GM23338 (cell line): ENCODE data around the gene RABL6. TPM values are rescaled to one million over a fixed set of nuclear protein-coding genes. Genes with fewer than 3 reads are reported as not detected.
A peak's percentile ranks its signal among the peaks of the same experiment; 100 is the strongest.
"Not testable (repeated sequence)": the region's sequence is repeated elsewhere in the genome, so short reads cannot be mapped to it uniquely, and the experiment has no call there.

Experiments used
- ATAC-seq: fragments of 200-7000 bp; cut with Tn5 transposase; 3 replicates; pipeline ENCODE4 v1.9.1; 2020
- DNase-seq: peaks from one replicate; pipeline ENCODE4 v3.0.0-alpha.2; 2015; ENCODE audit warnings: low spot score
- H2AFZ ChIP-seq: fragments of 200-600 bp; sonication (generic); 2 replicates; pipeline ENCODE4 v1.8.0; 2016; ENCODE audit warnings: antibody characterized with exemption, mild to moderate bottlenecking, moderate library complexity
- H3F3A ChIP-seq: fragments of 200-600 bp; sonication (generic); replicated peaks from 2 replicates; pipeline ENCODE4 v1.8.0; 2017; ENCODE audit warnings: antibody characterized with exemption, mixed run types, low read depth
- H3K27ac ChIP-seq: fragments of 200-600 bp; sonication (generic); 2 replicates; pipeline ENCODE4 v1.6.1; 2016; ENCODE audit warnings: low read depth
- H3K27me3 ChIP-seq: fragments of 200-600 bp; sonication (generic); 2 replicates; pipeline ENCODE4 v1.8.0; 2016; ENCODE audit warnings: mild to moderate bottlenecking, mixed run types, moderate library complexity; ENCODE audit not compliant: insufficient read depth
- H3K36me3 ChIP-seq: fragments of 200-600 bp; sonication (generic); 2 replicates; pipeline ENCODE4 v1.8.0; 2016; ENCODE audit warnings: mild to moderate bottlenecking; ENCODE audit not compliant: insufficient read depth
- H3K4me1 ChIP-seq: fragments of 200-600 bp; sonication (generic); 2 replicates; pipeline ENCODE4 v1.8.0; 2016; ENCODE audit warnings: mild to moderate bottlenecking, moderate library complexity; ENCODE audit not compliant: insufficient read depth
- H3K4me2 ChIP-seq: fragments of 200-600 bp; sonication (generic); 2 replicates; pipeline ENCODE4 v1.7.1; 2017; ENCODE audit warnings: mixed run types
- H3K4me3 ChIP-seq: fragments of 200-600 bp; sonication (generic); 2 replicates; pipeline ENCODE4 v1.6.1; 2016; ENCODE audit warnings: mixed run types
- H3K79me2 ChIP-seq: fragments of 200-600 bp; sonication (generic); replicated peaks from 2 replicates; pipeline ENCODE4 v1.8.0; 2017; ENCODE audit warnings: mild to moderate bottlenecking; ENCODE audit not compliant: insufficient read depth
- H3K9me2 ChIP-seq: fragments of 200-600 bp; sonication (generic); 2 replicates; pipeline ENCODE4 v1.8.0; 2017; ENCODE audit not compliant: insufficient read depth
- H4K20me1 ChIP-seq: fragments of 200-600 bp; sonication (generic); replicated peaks from 2 replicates; pipeline ENCODE4 v1.8.0; 2017; ENCODE audit warnings: mild to moderate bottlenecking; ENCODE audit not compliant: insufficient read depth
- H3K27ac Mint-ChIP-seq: 2 replicates; pipeline ENCODE4 v1.8.0; 2020; ENCODE audit warnings: inconsistent platforms, mild to moderate bottlenecking, moderate library complexity, mixed read lengths
- H3K27me3 Mint-ChIP-seq: 3 replicates; pipeline ENCODE4 v1.8.0; 2022; ENCODE audit warnings: low read depth, mild to moderate bottlenecking, moderate library complexity, mixed read lengths, inconsistent platforms; ENCODE audit not compliant: insufficient read depth, poor library complexity
- H3K36me3 Mint-ChIP-seq: 3 replicates; pipeline ENCODE4 v1.8.0; 2021; ENCODE audit warnings: low read depth, mild to moderate bottlenecking, inconsistent platforms, moderate library complexity, mixed read lengths
- H3K4me1 Mint-ChIP-seq: 3 replicates; pipeline ENCODE4 v1.8.0; 2020; ENCODE audit warnings: mild to moderate bottlenecking, inconsistent platforms, mixed read lengths
- H3K4me3 Mint-ChIP-seq: 3 replicates; pipeline ENCODE4 v1.8.0; 2021; ENCODE audit warnings: moderate library complexity, mild to moderate bottlenecking, inconsistent platforms, mixed read lengths
- H3K9me3 Mint-ChIP-seq: 3 replicates; pipeline ENCODE4 v1.8.0; 2020; ENCODE audit warnings: moderate library complexity, mild to moderate bottlenecking, inconsistent platforms, mixed read lengths
- CTCF ChIP-seq, 2 experiments: fragments of 200-600 bp in 1 of 2; sonication (generic) in 1 of 2; conservative IDR thresholded peaks; 2 replicates each; pipeline versions ENCODE4 v1.5.1 to v1.6.1; 2016 to 2017; ENCODE audit warnings: antibody characterized with exemption in 2 of 2, low read depth in 2 of 2, mild to moderate bottlenecking in 2 of 2, moderate library complexity in 1 of 2
- ETS1 ChIP-seq: IDR thresholded peaks from 2 replicates; pipeline ENCODE4 v1.6.1; 2016; ENCODE audit warnings: antibody characterized with exemption
- EZH2 ChIP-seq: fragments of 200-600 bp; sonication (generic); IDR thresholded peaks from one replicate; pipeline ENCODE4 v1.8.0; 2017; ENCODE audit warnings: antibody characterized with exemption, mild to moderate bottlenecking, low read depth; ENCODE audit not compliant: unreplicated experiment
- EZH2phosphoT487 ChIP-seq: fragments of 200-600 bp; sonication (generic); IDR thresholded peaks from one replicate; pipeline ENCODE4 v1.8.1; 2018; ENCODE audit warnings: antibody characterized with exemption; ENCODE audit not compliant: unreplicated experiment
- JUNB ChIP-seq: IDR thresholded peaks from one replicate; pipeline ENCODE4 v1.6.1; 2016; ENCODE audit warnings: antibody characterized with exemption; ENCODE audit not compliant: unreplicated experiment
- REST ChIP-seq: IDR thresholded peaks from one replicate; pipeline ENCODE4 v1.6.1; 2018; ENCODE audit warnings: antibody characterized with exemption; ENCODE audit not compliant: unreplicated experiment
- ZNF331 ChIP-seq: fragments of 250-450 bp; sonication (Bioruptor Pico); IDR thresholded peaks from 2 replicates; pipeline ENCODE4 v1.5.0; 2020; ENCODE audit warnings: low read depth, mild to moderate bottlenecking, moderate library complexity
- ZNF462 ChIP-seq: fragments of 250-450 bp; sonication (Bioruptor Pico); IDR thresholded peaks from 2 replicates; pipeline ENCODE4 v1.5.0; 2020; ENCODE audit warnings: mild to moderate bottlenecking, moderate library complexity
- polyA plus RNA-seq: library from polyadenylated mRNA; unstranded; fragments of >200 nt; fragmentation: Nextera tagmentation; extraction: Ambion mirVana; gene quantifications from 2 replicates; pipeline ENCODE4 v1.2.1, GENCODE V29; 2016
- total RNA-seq: library from RNA; depleted of rRNA; stranded (reverse); fragments of >200 nt; shearing (Covaris generic); gene quantifications from 2 replicates; pipeline ENCODE4 v1.2.3, GENCODE V29; 2014

The RABL6 gene
- total and polyA plus RNA-seq, 2 experiments from 2014 or later = 59.1 to 127 TPM

- H3K4me1 Mint-ChIP-seq = peaks cover 13% of the 10 kb centered on the region
- not testable (repeated sequence) for H3K4me2 ChIP-seq, H3K36me3 ChIP-seq, H3K27me3 ChIP-seq, H3K9me3 Mint-ChIP-seq, H3K79me2 ChIP-seq, H3K9me2 ChIP-seq, H3K4me3 ChIP-seq, H3K4me3 Mint-ChIP-seq, H3F3A ChIP-seq, H3K36me3 Mint-ChIP-seq, H3K4me1 ChIP-seq, H3K27ac ChIP-seq, H4K20me1 ChIP-seq, H3K27ac Mint-ChIP-seq, H3K27me3 Mint-ChIP-seq
- H2AFZ ChIP-seq = peak overlapping the region; percentile 32; the same call in 1 of the 2 replicates
- peak; percentile 62 for DNase-seq
- ATAC-seq = peak; percentile 24
- TF ChIP-seq CTCF (conservative IDR thresholded peaks at IDR 0.05; ENCODE audit: low read depth in 2 of 2) = peak; percentile 54 to 75
Observed at GRCh38 chr9:136760834-136761544, 46.8 kb upstream of the RABL6 start.

GRCh38 chr9:136761545-136761981 lies 46.2 kb upstream of the RABL6 start:
- no peak overlapping the region for H3K4me3 ChIP-seq
- no peak overlapping the region for H2AFZ ChIP-seq
- ATAC-seq = no peak
- peaks cover 13% of the 10 kb centered on the region for H3K4me1 Mint-ChIP-seq
- no peaks in the 10 kb centered on the region for H3K4me1 ChIP-seq
- H3F3A ChIP-seq = 0 out of 2 replicates have a peak, but pooled peaks cover 5% of the 10 kb centered on the region
- peaks cover 5% of the 10 kb centered on the region for H3K27me3 Mint-ChIP-seq
- H3K9me2 ChIP-seq = no peaks in the 10 kb centered on the region
- H3K4me2 ChIP-seq = no peak overlapping the region
- no peaks in the 10 kb centered on the region for H3K36me3 Mint-ChIP-seq
- no peak overlapping the region for H3K27ac ChIP-seq
- no peaks in the 10 kb centered on the region for H3K36me3 ChIP-seq
- no peak overlapping the region for H3K4me3 Mint-ChIP-seq
- H3K27ac Mint-ChIP-seq = no peak overlapping the region
- H3K27me3 ChIP-seq = no peaks in the 10 kb centered on the region
- no peak for DNase-seq
- peaks cover 1% of the 10 kb centered on the region for H3K9me3 Mint-ChIP-seq
- no peaks in the 10 kb centered on the region for H3K79me2 ChIP-seq
- H4K20me1 ChIP-seq = no peaks in the 10 kb centered on the region
- no peak for TF ChIP-seq EZH2
- no peak for TF ChIP-seq ZNF331
- TF ChIP-seq EZH2phosphoT487 = no peak
- no peak for TF ChIP-seq JUNB
- TF ChIP-seq ETS1 = no peak
- TF ChIP-seq REST = no peak
- TF ChIP-seq ZNF462 = no peak
